ENCODE measurements around the gene AFF2.

Gene AFF2

GRCh38 chrX:148926371-148926770 lies 426.0 kb downstream of the AFF2 start:
- DNase-seq (ENCODE audit: low read depth in 2 of 2) = no peak

- no peak for DNase-seq (ENCODE audit: low read depth in 2 of 2)
Measured at GRCh38 chrX:148928811-148929210, 428.4 kb downstream of the AFF2 start.

GRCh38 chrX:148929686-148930085 lies 429.3 kb downstream of the AFF2 start:
- DNase-seq (ENCODE audit: low read depth in 2 of 2) = no peak

- DNase-seq (ENCODE audit: low read depth in 2 of 2) = no peak
Measured at GRCh38 chrX:148930206-148930729, 429.9 kb downstream of the AFF2 start.

- DNase-seq (ENCODE audit: low read depth in 2 of 2) = no peak
Measured at GRCh38 chrX:148933881-148934280, 433.5 kb downstream of the AFF2 start.

- no peak for DNase-seq (ENCODE audit: low read depth in 2 of 2)
Measured at GRCh38 chrX:148938348-148938747, 437.9 kb downstream of the AFF2 start.

- DNase-seq (ENCODE audit: low read depth in 2 of 2) = no peak
Measured at GRCh38 chrX:148940411-148940996, 440.1 kb downstream of the AFF2 start.

GRCh38 chrX:148942754-148943153 lies 442.3 kb downstream of the AFF2 start:
- DNase-seq (ENCODE audit: low read depth in 2 of 2) = no peak

GRCh38 chrX:148947399-148947975 lies 447.1 kb downstream of the AFF2 start:
- no peak for DNase-seq (ENCODE audit: low read depth in 2 of 2)

- no peak for DNase-seq (ENCODE audit: low read depth in 2 of 2)
Measured at GRCh38 chrX:148956352-148956751, 455.9 kb downstream of the AFF2 start.

GRCh38 chrX:148958901-148959300 lies 458.5 kb downstream of the AFF2 start:
- no peak for DNase-seq (ENCODE audit: low read depth in 2 of 2)

GRCh38 chrX:148960060-148960459 lies 459.6 kb downstream of the AFF2 start:
- DNase-seq (ENCODE audit: low read depth in 2 of 2) = no peak

GRCh38 chrX:148961985-148962384 lies 461.6 kb downstream of the AFF2 start:
- no peak for DNase-seq (ENCODE audit: low read depth in 2 of 2)

- no peak for DNase-seq (ENCODE audit: low read depth in 2 of 2)
Measured at GRCh38 chrX:148976571-148977400, 476.4 kb downstream of the AFF2 start.

GRCh38 chrX:148979786-148980185 lies 479.4 kb downstream of the AFF2 start:
- DNase-seq (ENCODE audit: low read depth in 2 of 2) = no peak

- DNase-seq (ENCODE audit: low read depth in 2 of 2) = no peak
Measured at GRCh38 chrX:148984238-148984637, 483.8 kb downstream of the AFF2 start.

GRCh38 chrX:148991502-148991901 lies 491.1 kb downstream of the AFF2 start:
- DNase-seq (ENCODE audit: low read depth in 2 of 2) = no peak

- DNase-seq (ENCODE audit: low read depth in 2 of 2) = no peak
Measured at GRCh38 chrX:148995661-148996060, 495.2 kb downstream of the AFF2 start.

- DNase-seq (ENCODE audit: low read depth in 2 of 2) = no peak
Measured at GRCh38 chrX:149002320-149002719, 501.9 kb downstream of the AFF2 start.

GRCh38 chrX:149003863-149004660 lies 503.6 kb downstream of the AFF2 start:
- DNase-seq (ENCODE audit: low read depth in 2 of 2) = no peak

GRCh38 chrX:149004936-149005335 lies 504.5 kb downstream of the AFF2 start:
- no peak for DNase-seq (ENCODE audit: low read depth in 2 of 2)

- no peak for DNase-seq (ENCODE audit: low read depth in 2 of 2)
Measured at GRCh38 chrX:149006235-149006634, 505.8 kb downstream of the AFF2 start.

Data from stimulated activated CD8-positive, alpha-beta memory T cell treated with anti-CD3 and anti-CD28 coated beads, Interleukin-15, amount 100 ng/mL, for 48 hours (primary cell).